DOHH2 (cell line): ENCODE data around the gene USH1C.

Experiments used
- H3F3A ChIP-seq: fragments of 200-600 bp; sonication (generic), shearing (Covaris generic); 2 replicates; pipeline ENCODE4 v1.6.0; 2016; ENCODE audit warnings: antibody characterized with exemption, mild to moderate bottlenecking; ENCODE audit not compliant: control insufficient read depth, insufficient read depth
- H3K27ac ChIP-seq: fragments of 200-600 bp; sonication (generic); 2 replicates; pipeline ENCODE4 v1.5.1; 2014; ENCODE audit warnings: low read depth, mild to moderate bottlenecking, low read length, moderate library complexity
- H3K27me3 ChIP-seq: fragments of 200-600 bp; sonication (generic); 2 replicates; pipeline ENCODE4 v1.6.1; 2014; ENCODE audit warnings: mild to moderate bottlenecking, low read length, mixed read lengths; ENCODE audit not compliant: control insufficient read depth
- H3K36me3 ChIP-seq: fragments of 200-600 bp; sonication (generic); 2 replicates; pipeline ENCODE4 v1.6.1; 2014; ENCODE audit warnings: mild to moderate bottlenecking, low read length, moderate library complexity, mixed read lengths; ENCODE audit not compliant: control insufficient read depth
- H3K4me1 ChIP-seq: fragments of 200-600 bp; sonication (generic); 2 replicates; pipeline ENCODE4 v1.6.1; 2014; ENCODE audit warnings: mild to moderate bottlenecking, low read length, mixed read lengths; ENCODE audit not compliant: control insufficient read depth
- H3K4me2 ChIP-seq: fragments of 200-600 bp; sonication (generic); 2 replicates; pipeline ENCODE4 v1.6.0; 2014; ENCODE audit warnings: mild to moderate bottlenecking, low read length, moderate library complexity
- H3K4me3 ChIP-seq: fragments of 200-600 bp; sonication (generic); 2 replicates; pipeline ENCODE4 v1.5.1; 2014; ENCODE audit warnings: mild to moderate bottlenecking, low read length, mixed read lengths
- H3K79me2 ChIP-seq: fragments of 200-600 bp; sonication (generic); 2 replicates; pipeline ENCODE4 v1.6.1; 2014; ENCODE audit warnings: mild to moderate bottlenecking, low read length, mixed read lengths; ENCODE audit not compliant: control insufficient read depth
- H3K9me2 ChIP-seq: fragments of 200-600 bp; sonication (generic); replicated peaks from 2 replicates; pipeline ENCODE4 v1.6.1; 2014; ENCODE audit warnings: mild to moderate bottlenecking, low read length, mixed read lengths; ENCODE audit not compliant: control insufficient read depth
- H3K9me3 ChIP-seq: fragments of 200-600 bp; sonication (generic); 2 replicates; pipeline ENCODE4 v1.6.1; 2014; ENCODE audit warnings: antibody characterized with exemption, low read length, mixed read lengths; ENCODE audit not compliant: control insufficient read depth, insufficient read depth
- H4K20me1 ChIP-seq: fragments of 200-600 bp; sonication (generic); 2 replicates; pipeline ENCODE4 v1.6.0; 2014; ENCODE audit warnings: low read depth, mild to moderate bottlenecking, antibody characterized with exemption, low read length, moderate library complexity; ENCODE audit not compliant: control insufficient read depth, insufficient read depth
- EZH2phosphoT487 ChIP-seq: fragments of 200-600 bp; sonication (generic); IDR thresholded peaks from 2 replicates; pipeline ENCODE4 v1.6.1; 2017; ENCODE audit warnings: borderline replicate concordance, mild to moderate bottlenecking, antibody characterized with exemption, low read length, moderate library complexity, mixed read lengths
- TF ChIP-seq, protein P1 (sequence below): fragments of 200-600 bp; sonication (generic); IDR thresholded peaks from one replicate; pipeline ENCODE4 v1.5.1; 2014; ENCODE audit warnings: antibody characterized with exemption, mild to moderate bottlenecking, low read depth, low read length; ENCODE audit not compliant: poor library complexity, severe bottlenecking

USH1C gene

DNA sequence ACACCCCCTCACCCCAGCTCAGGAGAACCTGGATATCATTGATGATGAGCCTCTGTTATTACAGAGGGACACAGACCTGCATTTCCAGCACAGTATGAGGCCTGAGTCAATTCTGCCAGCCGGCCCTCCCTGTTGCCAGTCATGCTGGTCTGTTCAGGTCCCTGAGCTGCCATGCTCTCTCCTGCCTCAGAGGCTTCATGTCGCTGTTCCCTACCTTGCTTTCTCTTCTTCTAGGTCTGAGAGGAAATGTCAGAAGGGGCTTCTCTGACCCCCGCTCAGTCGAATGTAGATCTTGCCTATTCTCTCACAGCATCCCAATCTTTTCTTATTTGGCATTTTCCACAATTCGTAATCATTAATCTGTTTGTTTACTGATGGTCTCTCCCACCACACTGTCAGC lies 45.7 kb downstream of the USH1C start:
- Histone ChIP-seq H3K36me3 (no peaks in the 10 kb centered on the region), H3K4me2 (no peak overlapping the region), H3K4me1 (no peaks in the 10 kb centered on the region), H3K27ac (no peak overlapping the region), H3K27me3 (peaks cover 4% of the 10 kb centered on the region; the same call in 1 of the 2 replicates), H3F3A (no peaks in the 10 kb centered on the region), H3K9me2 (no peaks in the 10 kb centered on the region), H3K9me3 (no peaks in the 10 kb centered on the region), H3K79me2 (no peaks in the 10 kb centered on the region), H4K20me1 (no peaks in the 10 kb centered on the region), H3K4me3 (no peak overlapping the region)
- TF ChIP-seq, protein P1, sequence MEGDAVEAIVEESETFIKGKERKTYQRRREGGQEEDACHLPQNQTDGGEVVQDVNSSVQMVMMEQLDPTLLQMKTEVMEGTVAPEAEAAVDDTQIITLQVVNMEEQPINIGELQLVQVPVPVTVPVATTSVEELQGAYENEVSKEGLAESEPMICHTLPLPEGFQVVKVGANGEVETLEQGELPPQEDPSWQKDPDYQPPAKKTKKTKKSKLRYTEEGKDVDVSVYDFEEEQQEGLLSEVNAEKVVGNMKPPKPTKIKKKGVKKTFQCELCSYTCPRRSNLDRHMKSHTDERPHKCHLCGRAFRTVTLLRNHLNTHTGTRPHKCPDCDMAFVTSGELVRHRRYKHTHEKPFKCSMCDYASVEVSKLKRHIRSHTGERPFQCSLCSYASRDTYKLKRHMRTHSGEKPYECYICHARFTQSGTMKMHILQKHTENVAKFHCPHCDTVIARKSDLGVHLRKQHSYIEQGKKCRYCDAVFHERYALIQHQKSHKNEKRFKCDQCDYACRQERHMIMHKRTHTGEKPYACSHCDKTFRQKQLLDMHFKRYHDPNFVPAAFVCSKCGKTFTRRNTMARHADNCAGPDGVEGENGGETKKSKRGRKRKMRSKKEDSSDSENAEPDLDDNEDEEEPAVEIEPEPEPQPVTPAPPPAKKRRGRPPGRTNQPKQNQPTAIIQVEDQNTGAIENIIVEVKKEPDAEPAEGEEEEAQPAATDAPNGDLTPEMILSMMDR = no peak
- TF ChIP-seq EZH2phosphoT487 = no peak

DNA sequence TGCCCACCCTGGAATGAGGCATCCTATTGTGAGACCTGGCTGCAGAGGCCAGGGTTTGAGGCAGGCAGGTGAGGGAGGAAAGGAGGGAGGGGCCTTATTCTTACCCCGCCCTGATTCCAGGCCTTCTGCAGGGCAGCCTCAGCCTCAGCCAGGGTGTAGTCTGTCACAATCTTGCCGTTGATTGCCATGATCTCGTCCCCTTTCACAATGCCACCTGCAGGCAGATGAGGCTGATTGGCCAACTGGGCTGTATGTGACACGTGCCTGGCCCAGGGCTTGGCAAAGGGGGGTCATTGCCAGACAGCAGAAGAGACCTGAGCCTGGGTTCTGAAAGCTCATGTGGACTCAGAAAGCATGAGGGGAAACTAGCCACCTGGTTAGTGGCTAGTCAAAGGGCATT lies 46.2 kb downstream of the USH1C start:
- H3K4me2 ChIP-seq = no peak overlapping the region
- no peaks in the 10 kb centered on the region for H3K9me3 ChIP-seq
- H3K9me2 ChIP-seq = no peaks in the 10 kb centered on the region
- H4K20me1 ChIP-seq = no peaks in the 10 kb centered on the region
- no peak overlapping the region for H3K4me3 ChIP-seq
- H3K27me3 ChIP-seq = peaks cover 4% of the 10 kb centered on the region; the same call in 1 of the 2 replicates
- TF ChIP-seq EZH2phosphoT487 = no peak
- TF ChIP-seq, protein P1 = no peak
- H3K27ac ChIP-seq = no peak overlapping the region
- H3K36me3 ChIP-seq = no peaks in the 10 kb centered on the region
- no peaks in the 10 kb centered on the region for H3K79me2 ChIP-seq
- H3F3A ChIP-seq = no peaks in the 10 kb centered on the region
- no peaks in the 10 kb centered on the region for H3K4me1 ChIP-seq

DNA sequence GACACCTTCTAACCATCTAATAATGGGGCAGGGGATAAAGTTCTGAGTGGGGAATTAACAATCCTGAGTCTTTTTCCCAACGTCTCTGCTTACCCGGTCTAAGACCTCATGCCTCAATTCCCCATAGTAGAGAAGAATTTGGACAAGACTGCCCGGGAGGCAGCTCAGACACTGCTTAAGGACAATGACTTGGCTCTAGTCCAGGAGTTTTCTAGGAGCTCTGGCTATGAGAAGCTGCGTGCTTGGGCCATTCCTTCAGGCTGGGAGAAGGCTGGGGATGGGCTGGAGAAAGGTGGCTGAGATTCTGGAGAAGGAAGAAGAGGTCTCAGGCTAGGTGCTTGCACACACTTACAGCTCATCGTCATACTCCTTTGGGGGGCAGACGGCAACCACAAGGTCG lies 47.8 kb downstream of the USH1C start:
- H3K27ac ChIP-seq = no peak overlapping the region
- H3K9me2 ChIP-seq = no peaks in the 10 kb centered on the region
- H3K36me3 ChIP-seq = no peaks in the 10 kb centered on the region
- H4K20me1 ChIP-seq = no peaks in the 10 kb centered on the region
- H3K27me3 ChIP-seq = peaks cover 4% of the 10 kb centered on the region; the same call in 1 of the 2 replicates
- H3K4me2 ChIP-seq = no peak overlapping the region
- TF ChIP-seq EZH2phosphoT487 = no peak
- TF ChIP-seq, protein P1 = no peak
- H3F3A ChIP-seq = no peaks in the 10 kb centered on the region
- no peaks in the 10 kb centered on the region for H3K4me1 ChIP-seq
- no peaks in the 10 kb centered on the region for H3K79me2 ChIP-seq
- H3K9me3 ChIP-seq = no peaks in the 10 kb centered on the region
- H3K4me3 ChIP-seq = no peak overlapping the region
